PC-3 (cell line): ENCODE measurements around the gene GOLT1A. TPM values are rescaled to one million over a fixed set of nuclear protein-coding genes. Genes with fewer than 3 reads are reported as not detected.

Experiments
- ATAC-seq: fragments of 200-7000 bp; cut with Tn5 transposase; 2 replicates; pipeline ENCODE4 v1.9.1; 2020; ENCODE audit warnings: mild to moderate bottlenecking, moderate library complexity
- BruUV-seq: library from RNA; stranded (reverse); fragments of 400-500 nt; replicated peaks from 2 replicates; lab custom pipeline; 2021; lab: Mats Ljungman, UMichigan
- CTCF ChIA-PET: fragments of 300-600 bp; sonication (Branson Sonifier 250); formaldehyde crosslinking; loops from one replicate; lab custom pipeline; 2022; ENCODE audit warnings: antibody characterized with exemption; lab: Charles Lee
- POLR2A ChIA-PET: fragments of 300-600 bp; sonication (Branson Sonifier 250); formaldehyde crosslinking; loops from one replicate; lab custom pipeline; 2022; ENCODE audit warnings: antibody characterized with exemption; ENCODE audit not compliant: unreplicated experiment; lab: Charles Lee
- DNase-seq: peaks from one replicate; pipeline ENCODE4 v3.0.0-alpha.2; 2015
- H2AFZ ChIP-seq: fragments of 300-600 bp; sonication (generic); 2 replicates; pipeline ENCODE4 v1.6.0; 2016; ENCODE audit warnings: antibody characterized with exemption, low read length
- H3F3A ChIP-seq: fragments of 300-600 bp; sonication (generic); one replicate; pipeline ENCODE4 v1.6.0; 2017; ENCODE audit warnings: antibody characterized with exemption, low read length, control low read depth, mild to moderate bottlenecking; ENCODE audit not compliant: unreplicated experiment
- H3K27ac ChIP-seq: fragments of 300-600 bp; sonication (generic); 2 replicates; pipeline ENCODE4 v1.5.1; 2016; ENCODE audit warnings: mild to moderate bottlenecking, low read length
- H3K27me3 ChIP-seq: fragments of 300-600 bp; sonication (generic); 2 replicates; pipeline ENCODE4 v1.6.1; 2016; ENCODE audit warnings: low read length, mixed read lengths
- H3K36me3 ChIP-seq: fragments of 300-600 bp; sonication (generic); 2 replicates; pipeline ENCODE4 v1.6.1; 2016; ENCODE audit warnings: low read depth, mixed run types, low read length, mixed read lengths
- H3K4me1 ChIP-seq: fragments of 300-600 bp; sonication (generic); 2 replicates; pipeline ENCODE4 v1.5.1; 2016; ENCODE audit warnings: low read length; ENCODE audit not compliant: insufficient read depth
- H3K4me2 ChIP-seq: fragments of 300-600 bp; sonication (generic); 2 replicates; pipeline ENCODE4 v1.6.0; 2016; ENCODE audit warnings: low read length
- H3K4me3 ChIP-seq: fragments of 300-600 bp; sonication (generic); 2 replicates; pipeline ENCODE4 v1.5.1; 2016; ENCODE audit warnings: mild to moderate bottlenecking, low read length, mixed read lengths
- H3K79me2 ChIP-seq: fragments of 300-600 bp; sonication (generic); 2 replicates; pipeline ENCODE4 v1.6.1; 2017; ENCODE audit warnings: low read length, mixed read lengths
- H3K9ac ChIP-seq: fragments of 300-600 bp; sonication (generic); 2 replicates; pipeline ENCODE4 v1.6.0; 2016; ENCODE audit warnings: mild to moderate bottlenecking, low read length
- H3K9me2 ChIP-seq: fragments of 300-600 bp; sonication (generic); replicated peaks from 2 replicates; pipeline ENCODE4 v1.6.1; 2016; ENCODE audit warnings: mixed run types, low read length, mixed read lengths
- H3K9me3 ChIP-seq: fragments of 300-600 bp; sonication (generic); 2 replicates; pipeline ENCODE4 v1.6.1; 2016; ENCODE audit warnings: low read length, mixed read lengths
- H4K20me1 ChIP-seq: fragments of 300-600 bp; sonication (generic); 2 replicates; pipeline ENCODE4 v1.6.1; 2016; ENCODE audit warnings: low read length, mixed read lengths
- EZH2 ChIP-seq: fragments of 300-600 bp; sonication (generic); IDR thresholded peaks from one replicate; pipeline ENCODE4 v1.6.1; 2017; ENCODE audit warnings: antibody characterized with exemption, mild to moderate bottlenecking, low read length; ENCODE audit not compliant: unreplicated experiment
- EZH2phosphoT487 ChIP-seq: fragments of 300-600 bp; sonication (generic); IDR thresholded peaks from 2 replicates; pipeline ENCODE4 v1.6.1; 2018; ENCODE audit warnings: mild to moderate bottlenecking, antibody characterized with exemption, low read length, borderline replicate concordance
- intact Hi-C: fragments of 100-400 bp; cut with micrococcal nuclease; formaldehyde crosslinking; loops from 2 replicates; pipeline ENCODE4 v1.9.0; 2023
- total RNA-seq: library from RNA; depleted of rRNA; stranded (reverse); fragments of >200 nt; gene quantifications from 2 replicates; pipeline ENCODE4 v1.2.3, GENCODE V29; 2014
- TF ChIP-seq, protein P1 (sequence below): fragments of 300-600 bp; sonication (generic); conservative IDR thresholded peaks from 2 replicates; pipeline ENCODE4 v1.5.1; 2017; ENCODE audit warnings: antibody characterized with exemption, low read depth, mild to moderate bottlenecking, low read length

GOLT1A gene
- total RNA-seq, 1 experiment from 2014 or later = 13.3 TPM

- no peaks in the 10 kb centered on the region for H3K79me2 ChIP-seq
- peaks cover 34% of the 10 kb centered on the region for H3K4me1 ChIP-seq
- H3K36me3 ChIP-seq = no peaks in the 10 kb centered on the region
- ChIA-PET POLR2A (interaction anchor here (0.5 kb wide), 1 partner anchor 186 kb away, joined by 3 read pairs; no protein-coding TSS in a partner anchor), CTCF (interaction anchor here (0.7 kb wide), 1 partner anchor 332 kb away, joined by 4 read pairs; no protein-coding TSS in a partner anchor)
- no peaks in the 10 kb centered on the region for H3K9me3 ChIP-seq
- H3F3A ChIP-seq = no peaks in the 10 kb centered on the region
- H3K4me3 ChIP-seq = no peak overlapping the region
- intact Hi-C loops = no loop called here
- H2AFZ ChIP-seq = no peak overlapping the region
- H4K20me1 ChIP-seq = no peaks in the 10 kb centered on the region
- no peak overlapping the region for H3K9ac ChIP-seq
- no peaks in the 10 kb centered on the region for H3K27me3 ChIP-seq
- H3K9me2 ChIP-seq = no peaks in the 10 kb centered on the region
- DNase-seq = no peak
- no TSS peak for BruUV-seq
- TF ChIP-seq EZH2phosphoT487 = no peak
- TF ChIP-seq EZH2 = no peak
- TF ChIP-seq, protein P1, sequence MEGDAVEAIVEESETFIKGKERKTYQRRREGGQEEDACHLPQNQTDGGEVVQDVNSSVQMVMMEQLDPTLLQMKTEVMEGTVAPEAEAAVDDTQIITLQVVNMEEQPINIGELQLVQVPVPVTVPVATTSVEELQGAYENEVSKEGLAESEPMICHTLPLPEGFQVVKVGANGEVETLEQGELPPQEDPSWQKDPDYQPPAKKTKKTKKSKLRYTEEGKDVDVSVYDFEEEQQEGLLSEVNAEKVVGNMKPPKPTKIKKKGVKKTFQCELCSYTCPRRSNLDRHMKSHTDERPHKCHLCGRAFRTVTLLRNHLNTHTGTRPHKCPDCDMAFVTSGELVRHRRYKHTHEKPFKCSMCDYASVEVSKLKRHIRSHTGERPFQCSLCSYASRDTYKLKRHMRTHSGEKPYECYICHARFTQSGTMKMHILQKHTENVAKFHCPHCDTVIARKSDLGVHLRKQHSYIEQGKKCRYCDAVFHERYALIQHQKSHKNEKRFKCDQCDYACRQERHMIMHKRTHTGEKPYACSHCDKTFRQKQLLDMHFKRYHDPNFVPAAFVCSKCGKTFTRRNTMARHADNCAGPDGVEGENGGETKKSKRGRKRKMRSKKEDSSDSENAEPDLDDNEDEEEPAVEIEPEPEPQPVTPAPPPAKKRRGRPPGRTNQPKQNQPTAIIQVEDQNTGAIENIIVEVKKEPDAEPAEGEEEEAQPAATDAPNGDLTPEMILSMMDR = no peak
- H3K4me2 ChIP-seq = no peak overlapping the region
- ATAC-seq = no peak
- H3K27ac ChIP-seq = no peak overlapping the region
Measured at GRCh38 chr1:204192046-204192445, 21.7 kb downstream of the GOLT1A start.

- Histone ChIP-seq H3K4me3 (no peak overlapping the region), H3K4me1 (peaks cover 34% of the 10 kb centered on the region), H3K9me3 (no peaks in the 10 kb centered on the region), H3K79me2 (no peaks in the 10 kb centered on the region), H3K27ac (no peak overlapping the region), H3K4me2 (no peak overlapping the region), H3K36me3 (no peaks in the 10 kb centered on the region), H2AFZ (no peak overlapping the region), H3K9me2 (no peaks in the 10 kb centered on the region), H3K9ac (no peak overlapping the region), H3K27me3 (no peaks in the 10 kb centered on the region), H4K20me1 (no peaks in the 10 kb centered on the region), H3F3A (no peaks in the 10 kb centered on the region)
- BruUV-seq = TSS peak; percentile 57
- no peak for DNase-seq
- intact Hi-C loops = loop anchor here (2.0 kb wide), 1 partner anchor 17 kb away; no protein-coding TSS in a partner anchor
- ATAC-seq = no peak
- POLR2A ChIA-PET = interaction anchor here (0.5 kb wide), 1 partner anchor 187 kb away, joined by 3 read pairs; no protein-coding TSS in a partner anchor
- CTCF ChIA-PET = interaction anchor here (0.9 to 1.9 kb wide), 4 partner anchors 15 to 29 kb away, joined by 3 to 5 read pairs (median 4); no protein-coding TSS in a partner anchor
- TF ChIP-seq, protein P1 = no peak
- TF ChIP-seq EZH2 (no peak), EZH2phosphoT487 (no peak)
Measured at GRCh38 chr1:204191456-204191855, 22.3 kb downstream of the GOLT1A start.
